Superior temporal gyrus (tissue), 1 donor: ENCODE measurements around the gene RAF1.
"Not testable (repeated sequence)": the region's sequence is repeated elsewhere in the genome, so short reads cannot be mapped to it uniquely, and the experiment has no call there.

Source experiments
- DNase-seq: peaks from one replicate; pipeline ENCODE4 v3.0.0-alpha.2; 2016; ENCODE audit errors: extremely low spot score

The RAF1 gene

GRCh38 chr3:12559520-12559919, 104.4 kb downstream of the RAF1 start:
- no peak for DNase-seq

GRCh38 chr3:12558706-12559105, 105.2 kb downstream of the RAF1 start:
- DNase-seq = no peak

- DNase-seq = peak; percentile 60
Measured at GRCh38 chr3:12557473-12558100, 106.3 kb downstream of the RAF1 start.

GRCh38 chr3:12556690-12557472, 107.0 kb downstream of the RAF1 start, which contains the start of gene MKRN2:
Gene MKRN2 (plus strand): TSS chr3:12557087. CDS start chr3:12557151, 64 bp downstream.
- peak; percentile 87 for DNase-seq

GRCh38 chr3:12556314-12556689, 107.6 kb downstream of the RAF1 start:
- DNase-seq = no peak

- DNase-seq = peak; percentile 35
Measured at GRCh38 chr3:12553921-12554391, 110.0 kb downstream of the RAF1 start.

GRCh38 chr3:12549971-12550760, 113.8 kb downstream of the RAF1 start:
- no peak for DNase-seq

GRCh38 chr3:12545473-12545791, 118.5 kb downstream of the RAF1 start, which contains the start of gene MKRN2OS:
Gene MKRN2OS (minus strand): TSS chr3:12545499. CDS start chr3:12545464, 35 bp downstream.
- no peak for DNase-seq

- no peak for DNase-seq
Measured at GRCh38 chr3:12544652-12545472, 119.1 kb downstream of the RAF1 start.

GRCh38 chr3:12543497-12543896, 120.4 kb downstream of the RAF1 start:
- not testable (repeated sequence) for DNase-seq

GRCh38 chr3:12541625-12542024, 122.3 kb downstream of the RAF1 start:
- no peak for DNase-seq

GRCh38 chr3:12536423-12536822, 127.5 kb downstream of the RAF1 start:
- DNase-seq = no peak
